HuH-7.5 (cell line): ENCODE data around the gene ITPRIP.

ENCODE experiments used
- DNase-seq: peaks from one replicate; pipeline ENCODE4 v3.0.0; 2011; ENCODE audit warnings: low spot score

ITPRIP gene

DNA sequence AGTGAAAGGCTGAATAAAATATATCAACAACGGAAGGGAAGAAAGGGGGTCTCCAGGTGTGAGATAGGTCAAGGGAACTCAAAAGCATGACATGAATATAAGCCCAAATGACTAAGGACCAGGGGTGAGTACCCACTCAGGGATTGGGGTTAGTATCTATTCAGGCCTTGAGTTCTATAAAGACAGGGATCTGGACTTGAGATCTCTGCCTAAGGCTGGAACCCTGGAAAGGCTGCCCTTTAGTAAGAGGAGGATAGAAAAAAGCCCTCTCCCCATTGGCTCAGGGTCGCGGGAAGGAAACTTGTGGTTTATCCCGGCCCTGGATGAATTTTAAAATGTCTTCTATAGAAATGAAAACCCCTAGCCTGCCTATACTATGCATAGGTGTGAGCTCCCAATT lies 2.4 kb upstream of the ITPRIP start:
- DNase-seq: no peak

- DNase-seq: no peak
Measured at GRCh38 chr10:104340111-104340526, 1.9 kb upstream of the ITPRIP start.

- no peak for DNase-seq
Measured at GRCh38 chr10:104339469-104340110, 1.3 kb upstream of the ITPRIP start.

GRCh38 chr10:104337521-104337984 lies 712 bp downstream of the ITPRIP start:
- DNase-seq: peak; percentile 48

DNA sequence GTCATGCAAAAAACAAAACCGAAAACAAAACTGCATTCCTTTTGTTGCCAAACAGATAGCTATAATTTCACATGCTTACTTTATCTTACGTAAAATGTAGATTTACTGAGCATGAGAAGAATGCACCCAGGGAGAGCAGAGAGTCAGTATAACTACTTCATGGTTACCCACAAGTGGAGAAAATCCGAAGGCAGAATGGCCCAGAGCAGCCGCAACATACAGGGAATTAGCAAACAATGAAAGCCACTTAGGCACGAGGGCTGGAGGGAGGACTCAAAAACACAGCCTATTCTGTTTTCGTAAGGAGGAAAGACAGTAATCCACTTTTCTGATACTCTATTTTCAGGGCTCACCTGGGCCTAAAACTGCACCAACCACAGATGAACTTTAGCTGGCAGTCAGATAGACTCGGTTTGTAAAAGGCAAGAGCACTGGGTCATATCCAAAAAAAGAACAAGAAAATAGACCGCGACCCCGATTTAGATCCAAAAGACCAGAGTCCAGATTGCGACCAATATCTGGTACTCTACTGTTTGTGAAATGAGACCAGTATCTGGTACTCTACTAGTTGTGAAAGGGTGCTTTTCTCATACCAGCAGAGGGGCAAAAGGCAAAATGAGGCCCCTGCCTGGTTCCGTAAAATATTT lies 1.3 kb downstream of the ITPRIP start:
- no peak for DNase-seq

DNA sequence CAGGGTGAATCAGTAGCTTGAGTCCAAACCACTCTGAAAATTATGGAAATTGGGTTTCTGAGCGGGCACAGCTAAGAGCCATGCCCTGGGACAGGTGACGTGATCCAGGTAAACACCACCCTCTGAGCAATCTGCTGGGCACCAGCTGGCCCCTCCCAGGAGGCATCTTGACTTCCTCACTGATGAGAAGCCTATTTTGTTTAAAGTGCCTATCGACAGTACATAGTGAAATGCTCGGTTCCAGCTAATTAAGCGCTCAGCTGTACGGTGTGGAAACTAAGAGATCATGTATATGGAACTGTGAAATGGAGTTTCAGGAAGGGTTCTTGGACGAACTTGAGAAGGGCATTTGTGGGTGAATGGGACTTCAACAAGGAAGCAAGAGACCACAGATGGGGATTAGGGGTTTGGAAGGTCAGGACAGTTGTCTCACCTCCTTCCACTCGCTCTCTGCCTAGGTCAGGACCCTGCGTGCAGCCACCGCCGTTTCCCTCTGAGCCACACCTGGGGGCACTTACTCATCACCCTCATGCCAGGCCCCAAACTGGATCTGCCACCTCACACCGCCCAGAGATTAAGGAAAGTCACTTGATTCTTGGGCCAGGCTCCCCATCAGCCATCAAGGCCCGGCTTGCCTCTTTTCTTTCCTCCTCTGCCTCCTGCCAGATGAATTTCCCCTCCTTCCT lies 3.2 kb downstream of the ITPRIP start:
- no peak for DNase-seq

GRCh38 chr10:104334561-104334960 lies 3.7 kb downstream of the ITPRIP start:
- no peak for DNase-seq

DNA sequence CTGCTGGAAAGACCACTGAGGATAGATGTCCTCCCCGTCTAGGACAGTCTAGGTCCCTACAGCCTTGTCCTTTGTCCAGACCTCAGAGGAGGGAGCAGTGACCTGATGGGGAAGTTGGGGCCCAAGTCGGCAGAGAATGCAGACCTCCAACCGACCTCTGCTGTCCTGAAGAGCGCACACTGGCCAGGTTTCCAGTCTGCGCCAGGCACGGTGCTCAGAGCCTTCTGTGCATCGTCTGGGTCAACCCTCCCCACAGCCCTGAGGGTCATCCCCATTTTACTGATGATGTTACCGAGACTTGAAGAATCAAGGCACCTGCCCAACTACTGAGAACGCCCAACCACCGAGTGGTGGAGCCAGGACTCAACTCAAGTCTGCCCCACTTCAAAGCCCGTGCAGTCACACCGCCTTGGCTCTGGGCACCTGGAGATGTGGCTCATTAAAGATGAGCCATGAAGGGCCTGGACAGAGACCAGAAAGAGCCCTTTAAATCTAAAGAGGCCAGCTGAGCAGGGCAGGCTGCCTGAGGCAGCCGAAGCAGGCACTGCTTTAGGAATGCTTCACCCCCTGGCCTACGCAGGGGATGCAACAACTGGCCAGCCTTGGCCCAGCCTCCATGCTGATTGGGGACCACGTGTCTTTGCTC lies 4.4 kb downstream of the ITPRIP start:
- no peak for DNase-seq

DNA sequence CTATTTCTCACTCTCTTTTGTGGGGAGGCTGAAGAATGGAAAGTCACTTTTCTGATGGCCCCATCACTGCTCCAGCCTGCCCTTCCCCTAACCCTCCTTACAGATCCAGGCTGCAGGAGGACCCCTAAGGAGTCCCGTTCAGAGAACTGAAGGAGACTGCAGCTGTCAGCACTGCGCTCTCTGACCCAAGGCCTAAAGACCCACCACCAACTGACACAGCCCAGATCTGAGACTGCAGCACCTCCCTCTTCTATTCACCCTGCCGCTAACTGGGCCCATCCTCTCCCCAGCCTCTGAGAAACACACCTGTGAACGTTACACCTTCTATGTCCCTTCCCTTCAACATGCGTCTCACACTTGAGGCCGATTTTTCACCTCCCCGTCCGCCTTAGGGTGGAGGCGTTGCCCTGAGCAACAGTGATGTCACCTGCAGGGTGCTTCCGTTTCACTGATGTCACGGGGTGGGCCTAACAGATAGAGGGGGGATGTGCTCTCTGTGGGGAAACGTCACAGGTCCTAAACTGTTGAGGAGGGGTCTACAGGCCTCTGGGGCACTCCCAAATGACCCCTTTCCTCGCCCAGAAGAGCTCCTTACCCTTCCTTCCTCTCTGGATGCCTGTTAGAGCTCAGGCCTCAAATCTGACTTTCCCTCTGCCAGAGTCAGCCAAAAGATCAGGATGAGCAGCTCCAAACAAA lies 5.1 kb downstream of the ITPRIP start:
- no peak for DNase-seq

- no peak for DNase-seq
Measured at GRCh38 chr10:104332243-104333031, 5.8 kb downstream of the ITPRIP start.

- DNase-seq: no peak
Measured at GRCh38 chr10:104331208-104331838, 6.9 kb downstream of the ITPRIP start.

- no peak for DNase-seq
Measured at GRCh38 chr10:104330168-104331110, 7.8 kb downstream of the ITPRIP start.

DNA sequence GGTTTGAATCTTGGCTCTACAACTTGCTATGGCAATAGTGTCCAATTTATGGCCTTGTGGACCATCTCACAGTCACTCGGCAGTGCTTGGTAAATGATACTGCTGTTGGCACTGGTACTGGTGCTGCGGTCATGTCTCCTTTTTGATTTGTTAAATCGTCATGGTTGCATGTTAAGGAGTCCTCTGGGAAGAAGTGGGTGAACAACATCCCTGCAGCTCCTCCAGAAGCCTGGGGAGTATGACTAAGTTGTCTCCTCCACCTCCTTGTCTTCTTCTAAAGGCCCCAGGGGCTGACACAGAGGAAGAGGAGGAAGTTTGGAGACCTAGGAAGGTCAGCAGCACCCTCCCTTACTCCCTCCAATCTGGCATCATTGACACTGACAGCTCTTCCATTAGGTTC lies 8.5 kb downstream of the ITPRIP start:
- no peak for DNase-seq

- no peak for DNase-seq
Measured at GRCh38 chr10:104328896-104329710, 9.2 kb downstream of the ITPRIP start.

GRCh38 chr10:104328646-104328895 lies 9.7 kb downstream of the ITPRIP start:
- DNase-seq: no peak

DNA sequence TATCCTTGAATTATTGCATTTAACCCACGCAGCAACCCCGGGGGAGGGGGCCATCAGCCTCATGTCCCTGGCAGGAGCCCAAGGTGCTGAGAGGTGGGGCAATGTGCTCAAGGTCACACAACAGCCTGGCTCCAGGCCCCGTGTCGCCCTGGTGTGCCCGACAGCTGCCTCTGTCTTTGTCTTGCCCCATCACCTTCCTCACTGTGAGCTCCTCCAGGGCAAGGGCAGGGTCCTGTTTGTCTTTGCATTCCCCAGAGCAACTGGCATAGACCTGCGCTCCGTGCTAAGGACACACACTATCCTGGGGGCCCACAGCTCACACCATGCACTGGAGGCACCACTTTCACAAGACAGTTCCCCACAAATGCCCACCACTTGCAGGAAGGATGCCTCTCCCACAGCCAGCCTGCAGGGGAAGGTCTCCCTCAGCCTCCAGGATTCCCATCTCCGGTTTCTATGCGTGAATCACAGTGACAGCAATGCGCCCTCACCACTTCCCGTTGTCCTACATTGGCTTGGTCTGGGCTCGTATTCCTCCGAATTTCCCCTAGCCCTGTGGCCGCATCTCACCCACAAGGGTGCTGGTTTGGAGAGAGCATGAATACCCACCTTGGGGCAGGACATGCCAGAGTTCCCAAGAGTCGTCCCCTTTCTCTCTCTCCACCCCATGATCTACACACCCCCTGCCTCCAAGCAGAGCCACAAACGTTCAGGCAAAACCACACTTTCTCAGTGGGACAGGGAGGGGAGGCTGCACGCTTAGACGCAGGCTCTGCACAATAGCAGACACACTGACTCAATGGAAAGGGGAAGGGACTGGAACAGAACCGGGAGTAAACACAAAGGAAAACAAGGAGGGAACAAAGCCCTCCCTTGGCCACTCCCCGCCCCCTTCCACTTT lies 10.3 kb downstream of the ITPRIP start:
- no peak for DNase-seq

DNA sequence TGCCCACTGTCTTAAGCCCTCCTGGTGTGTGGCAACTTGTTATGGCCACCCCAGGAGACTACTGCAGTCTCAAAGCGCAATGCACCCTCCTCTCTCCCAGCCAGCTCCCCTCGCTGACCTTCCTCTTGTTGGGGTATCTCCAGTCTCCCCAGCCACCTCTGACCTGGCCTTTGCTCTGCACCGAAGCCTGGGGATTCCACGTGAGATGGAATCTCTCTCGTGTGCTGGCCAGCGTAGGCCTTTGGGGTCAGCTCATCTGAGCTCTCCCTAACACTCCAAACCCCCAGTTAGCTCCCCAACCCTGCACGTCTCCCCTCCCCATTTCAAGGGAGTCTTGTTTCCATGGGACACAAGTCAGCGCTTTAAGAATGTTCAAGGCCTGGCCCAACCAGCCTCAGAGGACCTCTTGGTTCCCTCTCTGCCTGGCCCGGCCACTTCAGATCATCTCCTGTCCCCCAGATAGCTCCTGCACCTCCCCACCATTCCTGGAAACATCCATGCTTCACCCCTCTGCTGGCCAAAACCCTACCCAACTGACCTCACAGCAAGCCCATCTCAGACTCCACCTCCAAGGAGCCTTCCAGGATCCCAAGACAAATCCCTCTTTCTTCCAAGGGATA lies 11.2 kb downstream of the ITPRIP start:
- no peak for DNase-seq
